ENCODE results near the gene MNT. TPM values are rescaled to one million over a fixed set of nuclear protein-coding genes. Genes with fewer than 3 reads are reported as not detected.

The MNT gene
- total RNA-seq, 1 donor from 2014 or later = 29.4 TPM

- Mint-ChIP-seq H3K36me3 (ENCODE audit: low read depth) (peaks cover 3% of the 10 kb centered on the region), H3K27me3 (ENCODE audit: low read depth) (no peaks in the 10 kb centered on the region), H3K9me3 (ENCODE audit: low read depth) (no peaks in the 10 kb centered on the region), H3K4me3 (ENCODE audit: unreplicated experiment) (no peak overlapping the region), H3K27ac (ENCODE audit: unreplicated experiment) (no peak overlapping the region), H3K4me1 (ENCODE audit: low read depth) (peaks cover 12% of the 10 kb centered on the region)
- TF ChIP-seq CTCF (IDR thresholded peaks at IDR 0.05) = no peak
- no peak for DNase-seq (ENCODE audit: low spot score)
Observed at GRCh38 chr17:2343421-2343820, 57.4 kb downstream of the MNT start.

- Mint-ChIP-seq H3K4me3 (ENCODE audit: unreplicated experiment) (peak overlapping the region; percentile 75), H3K4me1 (ENCODE audit: low read depth) (peaks cover 27% of the 10 kb centered on the region), H3K27me3 (ENCODE audit: low read depth) (no peaks in the 10 kb centered on the region), H3K9me3 (ENCODE audit: low read depth) (no peaks in the 10 kb centered on the region), H3K27ac (ENCODE audit: unreplicated experiment) (peak overlapping the region; percentile 57), H3K36me3 (ENCODE audit: low read depth) (peaks cover 10% of the 10 kb centered on the region)
- TF ChIP-seq CTCF (IDR thresholded peaks at IDR 0.05) = no peak
- DNase-seq (ENCODE audit: low spot score) = no peak
Observed at GRCh38 chr17:2338315-2338657, 62.6 kb downstream of the MNT start.

GRCh38 chr17:2337544-2338314 is 63.1 kb downstream of the MNT start:
- no peak for TF ChIP-seq CTCF (IDR thresholded peaks at IDR 0.05)

GRCh38 chr17:2336852-2337543 is 63.9 kb downstream of the MNT start, which contains the start of gene SGSM2:
TSS of gene SGSM2 (plus strand) at chr17:2337501. CDS start at chr17:2337689, 188 bp downstream.
- Mint-ChIP-seq H3K27me3 (ENCODE audit: low read depth) (no peaks in the 10 kb centered on the region), H3K27ac (ENCODE audit: unreplicated experiment) (peak within 1 kb of the TSS; percentile 96), H3K36me3 (ENCODE audit: low read depth) (peaks cover 10% of the 10 kb centered on the region), H3K9me3 (ENCODE audit: low read depth) (no peaks in the 10 kb centered on the region), H3K4me3 (ENCODE audit: unreplicated experiment) (peak within 1 kb of the TSS; percentile 91), H3K4me1 (ENCODE audit: low read depth) (peaks cover 27% of the 10 kb centered on the region)
- TF ChIP-seq CTCF (IDR thresholded peaks at IDR 0.05) = no peak
- DNase-seq (ENCODE audit: low spot score) = no peak

More at GRCh38 chr17:2337544-2338314, 63.1 kb downstream of the MNT start:
- Mint-ChIP-seq H3K36me3 (ENCODE audit: low read depth) (peaks cover 10% of the 10 kb centered on the region), H3K4me3 (ENCODE audit: unreplicated experiment) (peak overlapping the region; percentile 75), H3K9me3 (ENCODE audit: low read depth) (no peaks in the 10 kb centered on the region), H3K27me3 (ENCODE audit: low read depth) (no peaks in the 10 kb centered on the region), H3K4me1 (ENCODE audit: low read depth) (peaks cover 27% of the 10 kb centered on the region), H3K27ac (ENCODE audit: unreplicated experiment) (peak overlapping the region; percentile 57)
- DNase-seq (ENCODE audit: low spot score) = no peak

- peaks cover 27% of the 10 kb centered on the region for H3K4me1 Mint-ChIP-seq (ENCODE audit: low read depth)
- H3K9me3 Mint-ChIP-seq (ENCODE audit: low read depth) = no peaks in the 10 kb centered on the region
- no peaks in the 10 kb centered on the region for H3K27me3 Mint-ChIP-seq (ENCODE audit: low read depth)
- DNase-seq (ENCODE audit: low spot score) = peak; percentile 97
- peak; percentile 68 for TF ChIP-seq CTCF (IDR thresholded peaks at IDR 0.05)
- H3K27ac Mint-ChIP-seq (ENCODE audit: unreplicated experiment) = peak within 1 kb of the TSS; percentile 96
- H3K36me3 Mint-ChIP-seq (ENCODE audit: low read depth) = peaks cover 7% of the 10 kb centered on the region
- peak within 1 kb of the TSS; percentile 91 for H3K4me3 Mint-ChIP-seq (ENCODE audit: unreplicated experiment)
Observed at GRCh38 chr17:2336215-2336851, 64.5 kb downstream of the MNT start, which contains the start of gene TSR1. TSS of gene TSR1 (minus strand) at chr17:2336457. CDS start at chr17:2336427, 30 bp downstream.

Data from chondrocyte (in vitro differentiated cells).